ENCODE measurements around the gene IFRD1.

GRCh38 chr7:112495810-112496462, 45.7 kb downstream of the IFRD1 start:
- TF ChIP-seq CTCF (conservative IDR thresholded peaks at IDR 0.05; ENCODE audit: low read depth, low read length) (peak; percentile 89), EZH2 (IDR thresholded peaks at IDR 0.05; ENCODE audit: low read length, unreplicated experiment) (no peak)

Data from PC-3 (cell line).